OCI-LY7 (cell line): Measurements from ENCODE around the gene THRAP3. TPM values are rescaled to one million over a fixed set of nuclear protein-coding genes. Genes with fewer than 3 reads are reported as not detected.

ENCODE experiments used
- BruUV-seq: library from RNA; stranded (reverse); fragments of 400-500 nt; replicated peaks from 2 replicates; lab custom pipeline; 2021; lab: Mats Ljungman, UMichigan
- CTCF ChIA-PET: fragments of 300-600 bp; sonication (Branson Sonifier 250); formaldehyde crosslinking; loops from one replicate; lab custom pipeline; 2022; ENCODE audit warnings: antibody characterized with exemption; ENCODE audit not compliant: unreplicated experiment; lab: Charles Lee
- POLR2A ChIA-PET: fragments of 300-600 bp; sonication (Branson Sonifier 250); formaldehyde crosslinking; loops from one replicate; lab custom pipeline; 2022; ENCODE audit warnings: antibody characterized with exemption; lab: Charles Lee
- DNase-seq: peaks from one replicate; pipeline ENCODE4 v3.0.0-alpha.2; 2015; ENCODE audit warnings: low spot score
- H2AFZ ChIP-seq: fragments of 200-600 bp; sonication (generic), shearing (Covaris generic); 2 replicates; pipeline ENCODE4 v1.6.1; 2014; ENCODE audit warnings: mild to moderate bottlenecking, antibody characterized with exemption, low read length, moderate library complexity
- H3K27ac ChIP-seq: fragments of 200-600 bp; sonication (generic); 2 replicates; pipeline ENCODE4 v1.5.1; 2014; ENCODE audit warnings: mixed run types, low read depth, mild to moderate bottlenecking, moderate library complexity, low read length, inconsistent platforms; ENCODE audit not compliant: poor library complexity, severe bottlenecking
- H3K36me3 ChIP-seq: fragments of 200-600 bp; sonication (generic); 2 replicates; pipeline ENCODE4 v1.6.1; 2014; ENCODE audit warnings: mild to moderate bottlenecking, antibody characterized with exemption, low read length, moderate library complexity, mixed read lengths; ENCODE audit not compliant: insufficient read depth
- H3K4me1 ChIP-seq: fragments of 200-600 bp; sonication (generic); 2 replicates; pipeline ENCODE4 v1.5.1; 2014; ENCODE audit warnings: mild to moderate bottlenecking, low read length; ENCODE audit not compliant: insufficient read depth, poor library complexity, severe bottlenecking
- H3K4me2 ChIP-seq: fragments of 200-600 bp; sonication (generic); 2 replicates; pipeline ENCODE4 v1.6.1; 2014; ENCODE audit warnings: mild to moderate bottlenecking, low read length
- H3K4me3 ChIP-seq: fragments of 200-600 bp; sonication (generic); 2 replicates; pipeline ENCODE4 v1.5.1; 2014; ENCODE audit warnings: mild to moderate bottlenecking, low read depth, low read length; ENCODE audit not compliant: poor library complexity, severe bottlenecking
- H3K79me2 ChIP-seq: fragments of 200-600 bp; sonication (generic); 2 replicates; pipeline ENCODE4 v1.6.1; 2016; ENCODE audit warnings: low read depth, mild to moderate bottlenecking, low read length, moderate library complexity, mixed read lengths; ENCODE audit not compliant: insufficient read depth
- H3K9me2 ChIP-seq: fragments of 200-600 bp; sonication (generic); 2 replicates; pipeline ENCODE4 v1.6.1; 2016; ENCODE audit warnings: mild to moderate bottlenecking, low read length, mixed read lengths; ENCODE audit not compliant: insufficient read depth
- H3K9me3 ChIP-seq: fragments of 200-600 bp; sonication (generic); 2 replicates; pipeline ENCODE4 v1.6.1; 2014; ENCODE audit warnings: mild to moderate bottlenecking, mixed run types, low read length, mixed read lengths
- H4K20me1 ChIP-seq: fragments of 200-600 bp; sonication (generic); 2 replicates; pipeline ENCODE4 v1.6.1; 2014; ENCODE audit warnings: mild to moderate bottlenecking, antibody characterized with exemption, low read length, moderate library complexity, mixed read lengths; ENCODE audit not compliant: insufficient read depth
- CTCF ChIP-seq: fragments of 200-600 bp; sonication (generic); conservative IDR thresholded peaks from 2 replicates; pipeline ENCODE4 v1.5.1; 2014; ENCODE audit warnings: mild to moderate bottlenecking, antibody characterized with exemption, low read length, moderate library complexity, mixed read lengths
- EZH2phosphoT487 ChIP-seq: fragments of 200-600 bp; sonication (generic); IDR thresholded peaks from 2 replicates; pipeline ENCODE4 v1.6.1; 2018; ENCODE audit warnings: low read depth, borderline replicate concordance, mild to moderate bottlenecking, mixed run types, antibody characterized with exemption, low read length, moderate library complexity, mixed read lengths
- intact Hi-C: fragments of 100-400 bp; cut with micrococcal nuclease; formaldehyde crosslinking; loops from one replicate; pipeline ENCODE4 v1.10.0; 2022; ENCODE audit not compliant: unreplicated experiment
- total RNA-seq, 2 experiments: library from RNA; depleted of rRNA in 1 of 2; stranded (reverse); fragments of >200 nt in 1 of 2; shearing (Covaris generic) in 1 of 2; gene quantifications; 2 replicates each; pipeline ENCODE4 v1.2.3, GENCODE V29; 2014 to 2022

THRAP3 gene
- total RNA-seq, 2 experiments from 2014 or later, result 98.7 to 132 TPM

GRCh38 chr1:36177589-36178431, 46.4 kb upstream of the THRAP3 start:
- no peaks in the 10 kb centered on the region for H3K9me3 ChIP-seq
- H3K36me3 ChIP-seq, result peaks cover 87% of the 10 kb centered on the region
- H3K4me3 ChIP-seq, result no peak overlapping the region
- ChIA-PET POLR2A (no interaction called here), CTCF (no interaction called here)
- no peaks in the 10 kb centered on the region for H3K9me2 ChIP-seq
- H4K20me1 ChIP-seq, result no peaks in the 10 kb centered on the region
- H3K27ac ChIP-seq, result no peak overlapping the region
- TF ChIP-seq CTCF, result no peak
- TF ChIP-seq EZH2phosphoT487, result no peak
- H2AFZ ChIP-seq, result no peak overlapping the region
- intact Hi-C loops, result no loop called here
- BruUV-seq, result no TSS peak
- H3K4me2 ChIP-seq, result no peak overlapping the region
- DNase-seq, result no peak
- H3K79me2 ChIP-seq, result no peaks in the 10 kb centered on the region
- H3K4me1 ChIP-seq, result peaks cover 17% of the 10 kb centered on the region

- Histone ChIP-seq H2AFZ (no peak overlapping the region), H3K9me3 (no peaks in the 10 kb centered on the region), H3K4me1 (peaks cover 17% of the 10 kb centered on the region), H3K27ac (no peak overlapping the region), H3K79me2 (no peaks in the 10 kb centered on the region), H4K20me1 (no peaks in the 10 kb centered on the region), H3K9me2 (no peaks in the 10 kb centered on the region), H3K4me2 (no peak overlapping the region), H3K4me3 (no peak overlapping the region), H3K36me3 (peaks cover 78% of the 10 kb centered on the region)
- intact Hi-C loops, result no loop called here
- no peak for DNase-seq
- CTCF ChIA-PET, result no interaction called here
- TF ChIP-seq CTCF (no peak), EZH2phosphoT487 (no peak)
- POLR2A ChIA-PET, result no interaction called here
- BruUV-seq, result no TSS peak
Measured at GRCh38 chr1:36178471-36179219, 45.6 kb upstream of the THRAP3 start.

- Histone ChIP-seq H3K36me3 (peaks cover 73% of the 10 kb centered on the region), H3K79me2 (no peaks in the 10 kb centered on the region), H3K27ac (no peak overlapping the region), H3K4me3 (no peak overlapping the region), H3K4me1 (peaks cover 15% of the 10 kb centered on the region), H3K9me3 (no peaks in the 10 kb centered on the region), H2AFZ (no peak overlapping the region), H3K9me2 (no peaks in the 10 kb centered on the region), H3K4me2 (no peak overlapping the region), H4K20me1 (no peaks in the 10 kb centered on the region)
- DNase-seq, result no peak
- TF ChIP-seq CTCF (no peak), EZH2phosphoT487 (no peak)
- POLR2A ChIA-PET, result no interaction called here
- CTCF ChIA-PET, result no interaction called here
- no TSS peak for BruUV-seq
- intact Hi-C loops, result no loop called here
Measured at GRCh38 chr1:36179220-36179600, 45.0 kb upstream of the THRAP3 start.
